ENCODE measurements around the gene UNC13B. TPM values are rescaled to one million over a fixed set of nuclear protein-coding genes. Genes with fewer than 3 reads are reported as not detected.

Gene UNC13B
- total RNA-seq, 1 experiment from 2014 or later, result 17.6 TPM

DNA sequence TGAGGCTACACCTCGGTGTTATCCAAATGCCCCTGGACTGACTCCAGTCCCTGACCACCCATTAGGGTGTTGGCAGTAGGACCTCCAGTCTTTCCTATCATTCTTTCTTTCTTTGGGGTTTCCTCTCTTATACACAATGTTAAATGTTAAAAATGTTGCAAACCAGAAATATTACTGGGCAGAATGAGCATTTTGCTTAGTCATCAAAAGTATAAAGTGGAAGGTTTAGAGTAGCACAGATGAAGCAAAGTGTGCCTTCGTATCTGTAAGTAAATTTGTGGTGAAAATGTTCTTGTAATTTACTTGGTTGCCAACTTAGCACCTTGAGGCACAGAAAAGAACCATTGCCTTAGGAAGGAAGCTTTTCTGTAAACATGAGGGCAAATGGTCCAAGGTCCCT, 21.7 kb upstream of the UNC13B start:
- Histone ChIP-seq H2AFZ (ENCODE audit: low read depth, low read length, poor library complexity, severe bottlenecking) (no peak overlapping the region), H3K9me2 (ENCODE audit: insufficient read depth) (no peaks in the 10 kb centered on the region), H3K4me1 (ENCODE audit: control insufficient read depth in 1 of 2, insufficient read depth in 2 of 2, low read length in 2 of 2) (no peaks in the 10 kb centered on the region), H3K27ac (ENCODE audit: low read depth, low read length) (no peak overlapping the region), H3K4me3 (replicated peaks in 1 of 2; ENCODE audit: low read depth in 1 of 2, low read length in 2 of 2) (no peak overlapping the region), H3K79me2 (ENCODE audit: insufficient read depth, low read length) (no peaks in the 10 kb centered on the region), H3K27me3 (ENCODE audit: insufficient read depth, low read length) (no peaks in the 10 kb centered on the region), H3K9ac (ENCODE audit: low read length) (no peak overlapping the region), H3K36me3 (ENCODE audit: control insufficient read depth in 1 of 2, insufficient read depth in 2 of 2, low read length in 2 of 2) (no peaks in the 10 kb centered on the region), H3K9me3 (ENCODE audit: control insufficient read depth in 1 of 2, insufficient read depth in 1 of 2, low read depth in 1 of 2, low read length in 2 of 2) (peaks cover 14 to 20% of the 10 kb centered on the region in 2 experiments; a peak in 2 of 4 replicates), H4K20me1 (ENCODE audit: insufficient read depth) (no peaks in the 10 kb centered on the region), H3K4me2 (ENCODE audit: low read length) (no peak overlapping the region)
- no TSS peak for BruUV-seq (replicated peaks)
- intact Hi-C loops (cut with micrococcal nuclease), result no loop called here
- TF ChIP-seq ZNF274 (IDR thresholded peaks at IDR 0.05; ENCODE audit: low read depth, low read length), result no peak
- TF ChIP-seq POLR2A (IDR thresholded peaks at IDR 0.05; ENCODE audit: borderline replicate concordance, extremely low read depth, insufficient read depth, insufficient read length), result no peak
- TF ChIP-seq, protein P1, sequence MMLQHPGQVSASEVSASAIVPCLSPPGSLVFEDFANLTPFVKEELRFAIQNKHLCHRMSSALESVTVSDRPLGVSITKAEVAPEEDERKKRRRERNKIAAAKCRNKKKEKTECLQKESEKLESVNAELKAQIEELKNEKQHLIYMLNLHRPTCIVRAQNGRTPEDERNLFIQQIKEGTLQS (IDR thresholded peaks at IDR 0.05), result no peak
- no peak for TF ChIP-seq YY1 (IDR thresholded peaks at IDR 0.05; ENCODE audit: extremely low read depth, insufficient replicate concordance, low read depth, low read length)
- TF ChIP-seq SP1 (IDR thresholded peaks at IDR 0.05; ENCODE audit: low read depth), result no peak
- TF ChIP-seq, protein P2, sequence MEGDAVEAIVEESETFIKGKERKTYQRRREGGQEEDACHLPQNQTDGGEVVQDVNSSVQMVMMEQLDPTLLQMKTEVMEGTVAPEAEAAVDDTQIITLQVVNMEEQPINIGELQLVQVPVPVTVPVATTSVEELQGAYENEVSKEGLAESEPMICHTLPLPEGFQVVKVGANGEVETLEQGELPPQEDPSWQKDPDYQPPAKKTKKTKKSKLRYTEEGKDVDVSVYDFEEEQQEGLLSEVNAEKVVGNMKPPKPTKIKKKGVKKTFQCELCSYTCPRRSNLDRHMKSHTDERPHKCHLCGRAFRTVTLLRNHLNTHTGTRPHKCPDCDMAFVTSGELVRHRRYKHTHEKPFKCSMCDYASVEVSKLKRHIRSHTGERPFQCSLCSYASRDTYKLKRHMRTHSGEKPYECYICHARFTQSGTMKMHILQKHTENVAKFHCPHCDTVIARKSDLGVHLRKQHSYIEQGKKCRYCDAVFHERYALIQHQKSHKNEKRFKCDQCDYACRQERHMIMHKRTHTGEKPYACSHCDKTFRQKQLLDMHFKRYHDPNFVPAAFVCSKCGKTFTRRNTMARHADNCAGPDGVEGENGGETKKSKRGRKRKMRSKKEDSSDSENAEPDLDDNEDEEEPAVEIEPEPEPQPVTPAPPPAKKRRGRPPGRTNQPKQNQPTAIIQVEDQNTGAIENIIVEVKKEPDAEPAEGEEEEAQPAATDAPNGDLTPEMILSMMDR (IDR thresholded peaks at IDR 0.05 in 2 of 3, conservative IDR thresholded peaks at IDR 0.05 in 1 of 3; ENCODE audit: borderline replicate concordance in 1 of 3, insufficient read depth in 1 of 3, low read depth in 2 of 3, low read length in 2 of 3), result 0 out of 6 replicates have a peak, but pooled peaks of 1 of the 3 experiments have one; percentile 13
- TF ChIP-seq, protein P3, sequence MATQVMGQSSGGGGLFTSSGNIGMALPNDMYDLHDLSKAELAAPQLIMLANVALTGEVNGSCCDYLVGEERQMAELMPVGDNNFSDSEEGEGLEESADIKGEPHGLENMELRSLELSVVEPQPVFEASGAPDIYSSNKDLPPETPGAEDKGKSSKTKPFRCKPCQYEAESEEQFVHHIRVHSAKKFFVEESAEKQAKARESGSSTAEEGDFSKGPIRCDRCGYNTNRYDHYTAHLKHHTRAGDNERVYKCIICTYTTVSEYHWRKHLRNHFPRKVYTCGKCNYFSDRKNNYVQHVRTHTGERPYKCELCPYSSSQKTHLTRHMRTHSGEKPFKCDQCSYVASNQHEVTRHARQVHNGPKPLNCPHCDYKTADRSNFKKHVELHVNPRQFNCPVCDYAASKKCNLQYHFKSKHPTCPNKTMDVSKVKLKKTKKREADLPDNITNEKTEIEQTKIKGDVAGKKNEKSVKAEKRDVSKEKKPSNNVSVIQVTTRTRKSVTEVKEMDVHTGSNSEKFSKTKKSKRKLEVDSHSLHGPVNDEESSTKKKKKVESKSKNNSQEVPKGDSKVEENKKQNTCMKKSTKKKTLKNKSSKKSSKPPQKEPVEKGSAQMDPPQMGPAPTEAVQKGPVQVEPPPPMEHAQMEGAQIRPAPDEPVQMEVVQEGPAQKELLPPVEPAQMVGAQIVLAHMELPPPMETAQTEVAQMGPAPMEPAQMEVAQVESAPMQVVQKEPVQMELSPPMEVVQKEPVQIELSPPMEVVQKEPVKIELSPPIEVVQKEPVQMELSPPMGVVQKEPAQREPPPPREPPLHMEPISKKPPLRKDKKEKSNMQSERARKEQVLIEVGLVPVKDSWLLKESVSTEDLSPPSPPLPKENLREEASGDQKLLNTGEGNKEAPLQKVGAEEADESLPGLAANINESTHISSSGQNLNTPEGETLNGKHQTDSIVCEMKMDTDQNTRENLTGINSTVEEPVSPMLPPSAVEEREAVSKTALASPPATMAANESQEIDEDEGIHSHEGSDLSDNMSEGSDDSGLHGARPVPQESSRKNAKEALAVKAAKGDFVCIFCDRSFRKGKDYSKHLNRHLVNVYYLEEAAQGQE (IDR thresholded peaks at IDR 0.05; ENCODE audit: low read depth), result no peak
- ATAC-seq (no peak), DNase-seq (ENCODE audit: low read depth, low spot score) (no peak)
- ChIA-PET POLR2A (no interaction called here), RAD21 (ENCODE audit: low non-redundant PET in 1 of 2, low total read pairs in 2 of 2, uncharacterized antibody in 2 of 2, unreplicated experiment in 2 of 2) (no interaction called here), CTCF (no interaction called here)
